DND-41 (cell line): Measurements from ENCODE around the gene SPSB1.

Experiments
- CTCF ChIP-seq: IDR thresholded peaks from 2 replicates; pipeline ENCODE4 v1.5.1; 2012; ENCODE audit warnings: borderline replicate concordance, low read length, moderate library complexity, mild to moderate bottlenecking; ENCODE audit not compliant: poor library complexity, severe bottlenecking; ENCODE audit errors: extremely low read depth
- EZH2 ChIP-seq: IDR thresholded peaks from 3 replicates; pipeline ENCODE4 v1.6.1; 2012; ENCODE audit warnings: borderline replicate concordance, low read depth, mild to moderate bottlenecking, moderate library complexity, low read length, inconsistent platforms; ENCODE audit not compliant: severe bottlenecking

GRCh38 chr1:9282696-9282955, 10.1 kb upstream of the SPSB1 start:
- TF ChIP-seq CTCF (no peak), EZH2 (no peak)
